Body of pancreas (tissue), 4 donors: ENCODE measurements around the gene ADGRL3.

Experiments
- POLR2A ChIP-seq, 3 donors: fragments of 450-650 bp; IDR thresholded peaks; one replicate each; pipeline ENCODE4 v1.6.1; 2016; ENCODE audit warnings: antibody characterized with exemption in 3 of 3, mild to moderate bottlenecking in 2 of 3
- TF ChIP-seq, protein P1 (sequence below), 7 experiments: fragments of 450-650 bp in 4 of 7; fragments of 200-600 bp in 3 of 7; sonication (generic) in 3 of 7; IDR thresholded peaks; one replicate each; pipeline ENCODE4 v1.5.1; 2016 to 2019; ENCODE audit warnings: antibody characterized with exemption in 7 of 7

DNA sequence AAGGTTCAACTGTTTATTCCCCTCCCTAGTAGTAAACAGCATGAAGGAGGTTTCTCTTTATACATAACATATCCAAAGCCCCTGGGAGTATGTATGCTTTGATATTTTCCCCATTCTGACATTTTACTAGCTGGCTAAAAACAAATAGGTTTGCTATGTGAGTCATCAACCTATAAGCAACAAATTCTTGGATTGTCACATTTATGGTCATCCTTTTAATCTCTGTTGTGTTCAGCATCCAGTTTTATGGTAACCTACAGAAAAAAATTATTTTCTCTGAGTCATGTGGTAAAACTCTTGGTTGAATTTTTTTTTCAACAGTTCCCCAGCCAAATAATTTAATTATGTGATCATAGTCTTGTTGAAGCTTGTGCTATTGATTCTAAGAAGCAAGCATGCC lies 734.1 kb downstream of the ADGRL3 start:
- TF ChIP-seq POLR2A (IDR thresholded peaks at IDR 0.05), result no peak
- TF ChIP-seq, protein P1, sequence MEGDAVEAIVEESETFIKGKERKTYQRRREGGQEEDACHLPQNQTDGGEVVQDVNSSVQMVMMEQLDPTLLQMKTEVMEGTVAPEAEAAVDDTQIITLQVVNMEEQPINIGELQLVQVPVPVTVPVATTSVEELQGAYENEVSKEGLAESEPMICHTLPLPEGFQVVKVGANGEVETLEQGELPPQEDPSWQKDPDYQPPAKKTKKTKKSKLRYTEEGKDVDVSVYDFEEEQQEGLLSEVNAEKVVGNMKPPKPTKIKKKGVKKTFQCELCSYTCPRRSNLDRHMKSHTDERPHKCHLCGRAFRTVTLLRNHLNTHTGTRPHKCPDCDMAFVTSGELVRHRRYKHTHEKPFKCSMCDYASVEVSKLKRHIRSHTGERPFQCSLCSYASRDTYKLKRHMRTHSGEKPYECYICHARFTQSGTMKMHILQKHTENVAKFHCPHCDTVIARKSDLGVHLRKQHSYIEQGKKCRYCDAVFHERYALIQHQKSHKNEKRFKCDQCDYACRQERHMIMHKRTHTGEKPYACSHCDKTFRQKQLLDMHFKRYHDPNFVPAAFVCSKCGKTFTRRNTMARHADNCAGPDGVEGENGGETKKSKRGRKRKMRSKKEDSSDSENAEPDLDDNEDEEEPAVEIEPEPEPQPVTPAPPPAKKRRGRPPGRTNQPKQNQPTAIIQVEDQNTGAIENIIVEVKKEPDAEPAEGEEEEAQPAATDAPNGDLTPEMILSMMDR (IDR thresholded peaks at IDR 0.05), result no peak
